Daoy (cell line): ENCODE data around the gene CRB2. TPM values are rescaled to one million over a fixed set of nuclear protein-coding genes. Genes with fewer than 3 reads are reported as not detected.
"Not testable (repeated sequence)": the region's sequence is repeated elsewhere in the genome, so short reads cannot be mapped to it uniquely, and the experiment has no call there.

ENCODE experiments used
- DNase-seq: peaks from one replicate; pipeline ENCODE4 v3.0.0-alpha.2; 2015; ENCODE audit warnings: low read depth
- total RNA-seq: library from RNA; depleted of rRNA; stranded (reverse); fragments of >200 nt; shearing (Covaris generic); gene quantifications from 2 replicates; pipeline ENCODE4 v1.2.3, GENCODE V29; 2014

Gene CRB2
- total RNA-seq, 1 experiment from 2014 or later, result 0.11 TPM

- DNase-seq, result no peak
These were observed 25.1 kb downstream of the CRB2 start for GRCh38 chr9:123380852-123381705.

GRCh38 chr9:123382653-123383511, 26.9 kb downstream of the CRB2 start:
- no peak for DNase-seq

- no peak for DNase-seq
These were observed 27.6 kb downstream of the CRB2 start for GRCh38 chr9:123383512-123384170.

- no peak for DNase-seq
These were observed 31.7 kb downstream of the CRB2 start for GRCh38 chr9:123387686-123388085.

GRCh38 chr9:123389070-123389469, 33.1 kb downstream of the CRB2 start:
- no peak for DNase-seq

- no peak for DNase-seq
These were observed 33.7 kb downstream of the CRB2 start for GRCh38 chr9:123389698-123390097.

- no peak for DNase-seq
These were observed 34.5 kb downstream of the CRB2 start for GRCh38 chr9:123390337-123391135.

GRCh38 chr9:123391233-123391632, 35.2 kb downstream of the CRB2 start:
- no peak for DNase-seq

- no peak for DNase-seq
These were observed 35.9 kb downstream of the CRB2 start for GRCh38 chr9:123391946-123392345.

GRCh38 chr9:123392802-123393201, 36.8 kb downstream of the CRB2 start:
- no peak for DNase-seq

- no peak for DNase-seq
These were observed 38.6 kb downstream of the CRB2 start for GRCh38 chr9:123394291-123395235.

GRCh38 chr9:123395276-123395688, 39.3 kb downstream of the CRB2 start:
- DNase-seq, result no peak

GRCh38 chr9:123395689-123396511, 39.9 kb downstream of the CRB2 start:
- no peak for DNase-seq

- no peak for DNase-seq
These were observed 42.0 kb downstream of the CRB2 start for GRCh38 chr9:123397975-123398374.

- not testable (repeated sequence) for DNase-seq
These were observed 42.9 kb downstream of the CRB2 start for GRCh38 chr9:123398938-123399337.

- DNase-seq, result peak; percentile 51
These were observed 43.9 kb downstream of the CRB2 start for GRCh38 chr9:123399803-123400378.

GRCh38 chr9:123400926-123401503, 45.0 kb downstream of the CRB2 start:
- no peak for DNase-seq

GRCh38 chr9:123401879-123402513, 46.0 kb downstream of the CRB2 start:
- peak; percentile 64 for DNase-seq
